WERI-Rb-1 (cell line): ENCODE results near the gene TSSK6.
A peak's percentile ranks its signal among the peaks of the same experiment; 100 is the strongest.

Source experiments
- DNase-seq: peaks from one replicate; pipeline ENCODE4 v3.0.0-alpha.2; 2020
- H3K27ac ChIP-seq: fragments of 250-450 bp; sonication (Bioruptor Pico); 2 replicates; pipeline ENCODE4 v1.5.1; 2020; ENCODE audit warnings: mild to moderate bottlenecking, moderate library complexity
- H3K27me3 ChIP-seq: fragments of 250-450 bp; sonication (Bioruptor Pico); 2 replicates; pipeline ENCODE4 v1.5.1; 2021; ENCODE audit warnings: mild to moderate bottlenecking, low read depth, moderate library complexity; ENCODE audit not compliant: insufficient read depth, severe bottlenecking
- H3K36me3 ChIP-seq: fragments of 250-450 bp; sonication (Bioruptor Pico); 2 replicates; pipeline ENCODE4 v1.5.1; 2020; ENCODE audit warnings: mild to moderate bottlenecking, moderate library complexity
- H3K4me3 ChIP-seq: 2 replicates; pipeline ENCODE4 v1.5.1; 2011; ENCODE audit warnings: low read depth, mild to moderate bottlenecking, control low read depth, low read length
- H3K9me3 ChIP-seq: fragments of 250-450 bp; sonication (Bioruptor Pico); 2 replicates; pipeline ENCODE4 v1.5.1; 2021; ENCODE audit warnings: mild to moderate bottlenecking, moderate library complexity; ENCODE audit not compliant: severe bottlenecking
- TF ChIP-seq, protein P1 (sequence below): IDR thresholded peaks from 2 replicates; pipeline ENCODE4 v1.5.1; 2011; ENCODE audit warnings: low read depth, mild to moderate bottlenecking, control low read depth, inconsistent platforms, low read length

TSSK6 gene

DNA sequence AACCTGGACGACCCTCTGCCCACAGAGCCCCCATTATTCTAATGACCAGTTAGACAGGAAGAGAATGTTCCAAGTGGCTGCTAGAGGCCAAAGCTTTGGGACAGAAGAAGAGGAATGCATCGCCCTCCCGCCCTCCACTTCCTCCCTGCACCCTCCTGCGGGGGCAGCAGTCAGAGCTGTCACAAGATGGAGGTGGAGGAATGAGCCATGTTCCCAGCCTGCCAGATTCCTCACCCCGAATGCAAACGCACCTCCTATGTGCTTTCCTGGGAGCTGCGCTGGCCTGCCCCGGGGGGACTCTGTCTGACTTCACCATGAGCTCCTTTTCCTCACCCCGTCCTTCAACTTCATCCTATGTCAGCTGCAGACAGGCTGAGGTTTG is 15.1 kb upstream of the TSSK6 start:
- DNase-seq = no peak
- Histone ChIP-seq H3K9me3 (no peaks in the 10 kb centered on the region), H3K36me3 (peaks cover 18% of the 10 kb centered on the region), H3K4me3 (no peak overlapping the region), H3K27me3 (no peaks in the 10 kb centered on the region), H3K27ac (no peak overlapping the region)
- TF ChIP-seq, protein P1, sequence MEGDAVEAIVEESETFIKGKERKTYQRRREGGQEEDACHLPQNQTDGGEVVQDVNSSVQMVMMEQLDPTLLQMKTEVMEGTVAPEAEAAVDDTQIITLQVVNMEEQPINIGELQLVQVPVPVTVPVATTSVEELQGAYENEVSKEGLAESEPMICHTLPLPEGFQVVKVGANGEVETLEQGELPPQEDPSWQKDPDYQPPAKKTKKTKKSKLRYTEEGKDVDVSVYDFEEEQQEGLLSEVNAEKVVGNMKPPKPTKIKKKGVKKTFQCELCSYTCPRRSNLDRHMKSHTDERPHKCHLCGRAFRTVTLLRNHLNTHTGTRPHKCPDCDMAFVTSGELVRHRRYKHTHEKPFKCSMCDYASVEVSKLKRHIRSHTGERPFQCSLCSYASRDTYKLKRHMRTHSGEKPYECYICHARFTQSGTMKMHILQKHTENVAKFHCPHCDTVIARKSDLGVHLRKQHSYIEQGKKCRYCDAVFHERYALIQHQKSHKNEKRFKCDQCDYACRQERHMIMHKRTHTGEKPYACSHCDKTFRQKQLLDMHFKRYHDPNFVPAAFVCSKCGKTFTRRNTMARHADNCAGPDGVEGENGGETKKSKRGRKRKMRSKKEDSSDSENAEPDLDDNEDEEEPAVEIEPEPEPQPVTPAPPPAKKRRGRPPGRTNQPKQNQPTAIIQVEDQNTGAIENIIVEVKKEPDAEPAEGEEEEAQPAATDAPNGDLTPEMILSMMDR = peak; percentile 28; the same call in 1 of the 2 replicates

DNA sequence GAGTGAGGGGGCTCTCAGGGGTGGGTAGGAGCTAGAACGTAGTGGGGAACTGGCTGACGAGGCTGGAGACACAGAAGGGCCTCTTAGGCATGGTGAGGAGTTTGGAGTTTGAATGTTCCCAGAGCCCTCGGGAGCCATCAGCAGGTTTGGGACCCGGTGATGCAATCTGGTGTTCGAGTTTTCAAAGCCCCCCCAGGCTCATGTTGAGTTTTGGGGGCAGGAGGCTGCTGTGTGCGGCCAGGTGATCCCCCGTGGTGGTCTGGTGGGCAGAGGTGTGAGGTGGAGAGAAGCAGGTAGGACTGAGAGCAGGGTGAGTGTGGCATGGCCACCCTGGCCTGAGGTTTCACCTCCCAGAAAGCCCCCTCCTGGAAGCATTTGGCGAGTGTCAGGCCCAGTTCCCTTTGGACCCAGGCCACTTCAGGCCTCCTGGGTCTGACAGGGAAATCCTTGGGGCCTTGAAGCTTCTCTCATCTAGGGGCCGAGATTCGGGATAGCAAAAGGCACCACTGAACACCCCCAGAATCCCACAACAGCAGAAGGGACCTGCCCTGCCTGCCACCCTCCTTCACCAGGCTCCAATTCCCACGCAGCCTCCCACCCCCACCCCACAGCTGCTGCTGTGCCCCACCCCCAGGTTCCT is 14.6 kb upstream of the TSSK6 start:
- Histone ChIP-seq H3K4me3 (no peak overlapping the region), H3K27me3 (no peaks in the 10 kb centered on the region), H3K9me3 (no peaks in the 10 kb centered on the region), H3K27ac (no peak overlapping the region), H3K36me3 (peaks cover 18% of the 10 kb centered on the region)
- TF ChIP-seq, protein P1 = no peak
- DNase-seq = no peak

DNA sequence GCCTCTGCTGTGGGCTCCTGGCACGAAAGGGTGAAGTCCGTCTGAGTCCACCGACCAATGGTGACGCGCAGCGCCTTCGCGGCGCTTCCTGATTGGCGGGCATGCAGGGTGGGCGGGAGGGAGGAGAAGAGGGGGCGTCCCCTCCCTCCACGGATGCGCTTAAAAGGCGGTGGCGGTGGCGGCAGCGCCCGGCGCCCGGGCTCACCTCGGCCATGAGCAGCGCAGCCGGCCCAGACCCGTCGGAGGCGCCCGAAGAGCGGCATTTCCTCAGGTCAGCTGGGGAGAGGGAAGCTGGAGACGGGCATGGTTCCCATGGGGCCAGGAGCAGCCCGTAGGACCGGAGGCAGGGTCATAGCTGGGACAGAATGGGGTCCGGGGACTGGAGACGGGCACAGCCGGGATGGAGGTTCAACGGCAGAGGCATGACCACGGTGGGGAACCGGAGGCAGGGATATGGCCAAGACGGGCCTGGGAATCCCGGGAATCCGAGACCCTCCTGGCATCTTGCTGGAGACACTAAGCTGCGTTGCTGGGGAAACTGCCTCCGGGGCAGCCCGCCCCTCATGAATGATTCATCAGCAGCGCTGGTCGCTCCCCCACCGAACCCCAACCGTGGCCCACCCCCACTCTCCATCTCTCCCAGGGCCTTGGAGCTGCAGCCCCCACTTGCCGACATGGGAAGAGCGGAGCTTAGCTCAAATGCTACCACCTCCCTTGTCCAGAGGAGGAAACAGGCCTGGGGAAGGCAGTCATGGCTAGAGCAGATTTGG is 13.6 kb upstream of the TSSK6 start, which contains the start of gene YJEFN3:
YJEFN3 (plus strand) TSS at position 191 of the 770 bp plus-strand sequence; CDS start at position 213, 22 bp downstream.
- TF ChIP-seq, protein P1 = no peak
- Histone ChIP-seq H3K27me3 (no peaks in the 10 kb centered on the region), H3K36me3 (peaks cover 23% of the 10 kb centered on the region), H3K4me3 (peak within 1 kb of the TSS; percentile 20), H3K9me3 (no peaks in the 10 kb centered on the region), H3K27ac (no peak within 1 kb of the TSS)
- peak; percentile 66 for DNase-seq

DNA sequence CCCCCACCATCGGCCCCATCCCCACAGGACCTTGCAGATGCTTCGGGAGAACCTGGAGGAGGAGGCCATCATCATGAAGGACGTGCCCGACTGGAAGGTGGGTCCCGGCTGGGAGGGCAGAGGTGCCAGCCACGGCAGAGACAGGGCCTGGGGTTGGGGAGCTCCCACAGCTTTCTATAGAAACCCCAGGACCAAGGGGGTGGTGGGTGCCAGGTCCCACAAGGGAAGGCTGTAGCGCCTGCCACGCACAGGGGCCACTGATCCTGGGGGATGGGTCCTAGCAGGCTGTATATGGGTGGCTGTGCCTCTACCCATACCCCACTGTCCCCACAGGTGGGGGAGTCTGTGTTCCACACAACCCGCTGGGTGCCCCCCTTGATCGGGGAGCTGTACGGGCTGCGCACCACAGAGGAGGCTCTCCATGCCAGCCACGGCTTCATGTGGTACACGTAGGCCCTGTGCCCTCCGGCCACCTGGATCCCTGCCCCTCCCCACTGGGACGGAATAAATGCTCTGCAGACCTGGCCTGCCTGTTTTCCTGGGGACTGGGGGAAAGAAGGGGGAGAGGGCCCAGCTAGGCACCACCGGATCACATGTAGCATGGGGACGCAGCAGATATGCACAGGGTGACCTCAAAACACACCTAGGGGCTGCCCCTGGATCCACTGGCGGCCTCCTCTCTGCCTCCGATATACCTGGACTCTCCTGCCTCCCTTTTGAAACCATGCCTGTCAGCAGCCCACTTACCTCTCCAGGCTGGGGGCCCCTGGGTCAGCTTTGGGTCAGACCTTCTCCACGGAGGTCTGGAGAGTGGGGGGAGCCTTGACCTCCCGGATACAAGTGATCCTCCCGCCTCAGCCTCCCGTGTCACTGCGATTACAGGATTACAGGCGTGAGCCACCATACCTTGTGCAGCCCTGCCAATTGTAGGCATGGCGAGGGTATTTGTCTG is 12.6 kb upstream of the TSSK6 start:
- Histone ChIP-seq H3K27me3 (no peaks in the 10 kb centered on the region), H3K9me3 (no peaks in the 10 kb centered on the region), H3K4me3 (no peak overlapping the region), H3K36me3 (peaks cover 23% of the 10 kb centered on the region), H3K27ac (no peak overlapping the region)
- no peak for DNase-seq
- TF ChIP-seq, protein P1 = no peak

DNA sequence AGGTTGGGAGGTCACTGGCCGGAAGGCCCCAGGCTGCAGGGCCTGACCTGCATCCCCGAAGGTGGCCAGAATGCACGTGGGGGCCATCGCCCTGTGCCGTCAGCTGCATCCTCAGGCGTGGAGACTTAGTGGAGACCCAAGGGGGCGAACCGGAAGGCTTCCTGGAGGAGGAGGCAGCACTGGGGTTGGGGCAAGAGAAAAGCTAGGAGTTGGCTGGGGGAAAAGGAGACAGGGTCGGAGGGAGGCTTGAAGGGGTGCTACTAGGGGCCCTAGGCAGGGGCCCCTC is 12.0 kb upstream of the TSSK6 start:
- Histone ChIP-seq H3K27ac (no peak overlapping the region), H3K36me3 (peaks cover 23% of the 10 kb centered on the region), H3K4me3 (no peak overlapping the region), H3K27me3 (no peaks in the 10 kb centered on the region), H3K9me3 (no peaks in the 10 kb centered on the region)
- TF ChIP-seq, protein P1 = no peak
- DNase-seq = no peak
